HG02852 (cell line): ENCODE data around the gene ZDHHC23.

Experiments
- ATAC-seq: cut with Tn5 transposase; IDR thresholded peaks from one replicate; pipeline ENCODE4 v1.9.1; 2021; ENCODE audit warnings: mild to moderate bottlenecking, moderate library complexity; ENCODE audit not compliant: unreplicated experiment

Gene ZDHHC23

GRCh38 chr3:113947372-113948014 is at the start of gene ZDHHC23:
ZDHHC23 (plus strand) TSS chr3:113948013; CDS start chr3:113948803, 790 bp downstream.
- peak; percentile 80 for ATAC-seq

GRCh38 chr3:113898892-113899291 is 48.9 kb upstream of the ZDHHC23 start:
- no peak for ATAC-seq

- ATAC-seq = no peak
Observed at GRCh38 chr3:113906568-113907140, 41.2 kb upstream of the ZDHHC23 start.

- no peak for ATAC-seq
Observed at GRCh38 chr3:113908133-113908532, 39.7 kb upstream of the ZDHHC23 start.

- no peak for ATAC-seq
Observed at GRCh38 chr3:113910966-113911365, 36.8 kb upstream of the ZDHHC23 start.

GRCh38 chr3:113912552-113913236 is 35.1 kb upstream of the ZDHHC23 start:
- peak; percentile 97 for ATAC-seq

GRCh38 chr3:113914646-113915045 is 33.2 kb upstream of the ZDHHC23 start:
- no peak for ATAC-seq

GRCh38 chr3:113927556-113927955 is 20.3 kb upstream of the ZDHHC23 start:
- no peak for ATAC-seq

- ATAC-seq = no peak
Observed at GRCh38 chr3:113946831-113947230, 982 bp upstream of the ZDHHC23 start.

- peak; percentile 56 for ATAC-seq
Observed at GRCh38 chr3:113948015-113948917, 453 bp downstream of the ZDHHC23 start.

- no peak for ATAC-seq
Observed at GRCh38 chr3:113952921-113953320, 5.1 kb downstream of the ZDHHC23 start.

- ATAC-seq = no peak
Observed at GRCh38 chr3:113953677-113954076, 5.9 kb downstream of the ZDHHC23 start.

- ATAC-seq = no peak
Observed at GRCh38 chr3:113954091-113954685, 6.4 kb downstream of the ZDHHC23 start.

- ATAC-seq = no peak
Observed at GRCh38 chr3:113963879-113964278, 16.1 kb downstream of the ZDHHC23 start.

GRCh38 chr3:113966172-113966571 is 18.4 kb downstream of the ZDHHC23 start:
- ATAC-seq = no peak

GRCh38 chr3:113968986-113969385 is 21.2 kb downstream of the ZDHHC23 start:
- ATAC-seq = no peak

GRCh38 chr3:113977822-113978221 is 30.0 kb downstream of the ZDHHC23 start:
- ATAC-seq = no peak

- ATAC-seq = no peak
Observed at GRCh38 chr3:113979916-113980315, 32.1 kb downstream of the ZDHHC23 start.

- ATAC-seq = no peak
Observed at GRCh38 chr3:113981803-113982202, 34.0 kb downstream of the ZDHHC23 start.

GRCh38 chr3:113983544-113983943 is 35.7 kb downstream of the ZDHHC23 start:
- ATAC-seq = no peak

- ATAC-seq = peak; percentile 59
Observed at GRCh38 chr3:113985541-113985940, 37.7 kb downstream of the ZDHHC23 start.
